Fibroblast of gingiva (primary cell): Measurements from ENCODE around the gene ARMH2.
"Not testable (repeated sequence)": the region's sequence is repeated elsewhere in the genome, so short reads cannot be mapped to it uniquely, and the experiment has no call there.

Source experiments
- DNase-seq: peaks from one replicate; pipeline ENCODE4 v3.0.0-alpha.2; 2011; ENCODE audit warnings: low read depth

ARMH2 gene

DNA sequence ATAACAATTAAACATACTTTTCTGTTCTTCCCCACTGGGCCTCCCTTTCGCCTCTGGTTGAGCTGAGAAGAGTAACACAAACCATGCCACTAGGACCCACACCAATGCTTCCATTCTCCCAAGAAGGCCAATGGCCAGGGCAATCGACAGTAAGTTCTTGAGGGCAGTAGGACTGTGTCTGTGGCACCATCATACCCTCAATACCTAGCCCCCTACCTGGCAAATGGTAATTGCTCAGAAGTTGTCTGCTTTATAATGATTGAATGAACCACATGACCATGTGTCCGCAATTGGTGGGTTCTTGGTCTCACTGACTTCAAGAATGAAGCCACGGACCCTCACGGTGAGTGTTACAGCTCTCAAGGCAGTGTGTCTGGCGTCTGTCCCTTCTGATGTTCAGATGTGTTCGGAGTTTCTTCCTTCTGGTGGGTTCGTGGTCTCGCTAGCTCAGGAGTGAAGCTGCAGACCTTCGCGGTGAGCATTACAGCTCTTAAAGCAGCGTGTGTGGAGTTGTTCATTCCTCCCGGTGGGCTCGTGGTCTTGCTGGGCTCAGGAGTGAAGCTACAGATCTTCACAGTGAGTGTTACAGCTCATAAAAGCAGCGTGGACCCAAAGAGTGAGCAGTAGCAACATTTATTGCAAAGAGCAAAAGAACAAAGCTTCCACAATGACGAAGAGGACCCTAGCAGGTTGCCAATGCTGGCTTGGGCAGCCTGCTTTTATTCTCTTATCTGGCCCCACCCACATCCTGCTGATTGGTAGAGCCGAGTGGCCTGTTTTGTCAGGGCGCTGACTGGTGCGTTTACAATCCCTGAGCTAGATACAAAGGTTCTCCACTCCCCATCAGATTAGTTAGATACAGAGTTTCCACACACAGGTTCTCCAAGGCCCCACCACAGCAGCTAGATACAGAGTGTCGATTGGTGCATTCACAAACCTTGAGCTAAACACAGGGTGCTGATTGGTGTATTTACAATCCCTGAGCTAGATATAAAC, 33.6 kb downstream of the ARMH2 start:
- DNase-seq: not testable (repeated sequence)

DNA sequence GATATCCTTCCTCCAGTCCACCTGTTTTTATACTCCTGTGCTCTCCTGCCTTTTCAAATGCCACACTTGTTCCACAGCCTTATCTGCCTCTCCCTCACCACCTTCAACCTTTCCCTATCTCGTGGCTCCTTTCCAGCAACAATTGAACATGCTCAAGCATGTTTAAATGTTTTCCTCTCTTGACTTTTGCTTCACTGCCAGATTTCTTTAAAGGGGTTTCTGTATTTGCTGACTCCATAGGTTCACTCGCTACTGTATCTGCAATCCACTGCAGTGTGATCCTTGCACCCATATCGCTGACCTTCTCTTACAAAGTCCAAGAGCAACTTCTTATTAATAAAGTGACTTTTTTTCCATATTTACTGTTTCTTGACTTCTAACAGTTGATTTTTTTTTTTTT, 35.1 kb downstream of the ARMH2 start:
- no peak for DNase-seq

DNA sequence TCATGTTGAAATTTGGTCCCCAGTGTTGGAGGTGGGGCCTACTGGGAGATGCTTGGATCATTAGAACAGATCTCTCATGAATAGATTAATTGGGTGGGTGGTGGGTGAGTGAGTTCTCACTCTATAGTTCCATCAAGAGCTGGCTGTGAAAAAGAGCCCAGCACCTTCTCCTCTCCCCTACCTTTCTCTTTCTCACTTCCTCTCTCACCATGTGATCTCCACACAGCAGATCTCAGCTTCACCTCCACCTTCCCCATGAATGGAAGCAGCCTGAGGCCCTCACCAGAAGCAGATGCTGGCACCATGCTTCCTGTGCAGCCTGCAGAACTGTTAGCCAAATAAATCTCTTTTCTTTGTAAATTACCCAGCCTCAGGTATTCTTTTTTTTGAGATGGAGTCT, 36.9 kb downstream of the ARMH2 start:
- no peak for DNase-seq

DNA sequence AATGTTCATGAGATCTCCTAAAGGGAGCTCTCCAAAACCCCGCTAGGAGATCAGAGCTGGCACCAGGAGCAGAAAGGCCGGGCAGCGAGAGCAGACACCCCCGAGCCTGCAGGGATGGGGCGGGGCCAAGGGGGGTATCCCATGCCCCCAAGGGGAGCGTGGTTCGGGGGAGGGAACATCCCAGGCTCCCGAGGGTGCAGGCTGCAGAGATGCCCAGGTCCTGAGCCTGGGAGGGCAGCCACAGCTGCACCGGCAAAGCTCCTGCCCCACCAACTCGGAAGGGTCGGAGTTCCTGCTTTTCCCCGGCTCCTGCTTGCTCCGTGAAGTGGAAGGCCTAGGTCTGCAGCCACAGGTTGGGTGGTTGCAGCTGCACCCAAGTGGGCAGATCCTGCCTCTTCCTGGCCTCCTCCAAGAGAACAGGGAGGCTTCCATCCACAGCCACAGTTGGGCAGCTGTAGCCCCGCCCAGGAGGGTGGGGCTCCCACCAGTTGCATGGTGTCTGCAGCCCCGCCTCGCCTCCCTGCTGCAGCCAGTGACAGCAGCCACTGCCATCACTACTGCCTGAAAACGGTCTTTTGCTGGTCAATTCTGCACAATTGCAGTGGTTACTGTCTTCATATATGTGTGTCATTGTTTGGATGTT, 37.4 kb downstream of the ARMH2 start:
- no peak for DNase-seq

DNA sequence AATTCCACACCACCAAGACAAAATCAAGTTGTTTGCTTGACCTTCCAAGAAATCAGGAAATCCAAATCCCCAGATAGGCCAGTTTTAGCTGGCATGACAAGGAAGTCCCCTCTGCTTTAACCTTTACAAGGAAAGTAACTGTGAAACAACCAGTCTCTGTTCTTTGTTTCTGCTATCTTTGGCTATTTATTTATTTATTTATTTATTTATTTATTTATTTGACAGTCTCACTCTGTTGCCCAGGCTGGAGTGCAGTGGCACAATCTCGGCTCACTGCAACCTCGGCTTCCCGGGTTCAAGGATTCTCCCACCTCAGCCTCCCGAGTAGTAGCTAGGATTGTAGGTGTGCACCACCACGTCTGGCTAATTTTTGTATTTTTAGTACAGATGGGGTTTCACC, 38.5 kb downstream of the ARMH2 start:
- no peak for DNase-seq

DNA sequence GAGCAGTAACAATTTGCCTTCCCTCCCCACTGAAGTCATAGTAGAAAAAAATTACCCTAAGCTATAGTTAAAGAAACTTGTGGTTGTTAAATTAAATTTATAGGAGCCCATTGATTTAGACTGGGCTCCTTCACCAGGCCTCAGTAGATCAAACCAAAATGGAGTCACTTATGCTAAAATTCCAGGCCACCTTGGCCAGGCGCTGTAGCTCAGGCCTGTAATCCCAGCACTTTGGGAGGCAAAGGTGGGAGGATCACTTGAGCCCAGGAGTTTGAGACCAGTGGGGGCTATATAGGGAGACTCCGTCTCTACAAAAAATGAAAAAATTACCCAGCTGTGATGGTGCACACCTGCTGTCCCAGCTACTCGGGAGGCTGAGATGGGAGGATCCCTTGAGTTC, 39.0 kb downstream of the ARMH2 start:
- no peak for DNase-seq

DNA sequence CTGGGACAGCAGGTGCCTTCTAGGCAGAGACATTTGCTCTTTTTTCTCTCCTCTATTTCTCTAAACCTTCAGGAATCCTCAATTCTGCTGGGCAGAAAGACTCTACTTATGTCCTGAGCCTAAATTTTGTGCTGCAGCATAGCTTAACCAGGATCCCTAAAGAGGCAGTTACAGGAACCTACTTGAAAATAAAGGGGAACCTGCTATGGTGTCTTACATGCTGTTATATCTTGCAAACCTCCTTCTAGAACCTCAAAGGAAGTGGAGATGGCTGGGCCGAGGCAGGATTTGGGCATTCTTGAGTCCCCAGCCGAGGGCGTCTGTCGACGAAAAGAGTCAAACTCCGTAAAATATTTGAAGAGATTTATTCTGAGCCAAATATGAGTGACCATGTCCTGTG, 41.1 kb downstream of the ARMH2 start:
- DNase-seq: no peak

DNA sequence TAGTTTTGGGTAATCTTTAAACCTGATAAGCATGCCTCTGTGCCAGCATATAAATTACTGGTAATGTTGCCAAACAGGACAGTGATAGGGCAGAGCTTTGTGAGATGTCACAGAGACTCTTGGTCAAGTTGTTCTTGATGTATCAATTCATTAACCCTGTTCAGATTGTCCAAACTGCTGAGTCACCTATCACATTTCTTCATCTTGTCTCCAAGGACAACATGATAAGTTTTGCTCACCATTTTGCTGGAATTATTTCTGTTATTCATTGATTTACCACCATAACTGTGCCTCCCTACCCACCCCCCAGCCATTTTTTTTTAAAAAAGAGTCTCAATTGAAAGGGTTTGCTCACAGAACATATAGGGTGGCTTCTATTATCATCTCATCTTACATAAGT, 43.4 kb downstream of the ARMH2 start:
- no peak for DNase-seq

DNA sequence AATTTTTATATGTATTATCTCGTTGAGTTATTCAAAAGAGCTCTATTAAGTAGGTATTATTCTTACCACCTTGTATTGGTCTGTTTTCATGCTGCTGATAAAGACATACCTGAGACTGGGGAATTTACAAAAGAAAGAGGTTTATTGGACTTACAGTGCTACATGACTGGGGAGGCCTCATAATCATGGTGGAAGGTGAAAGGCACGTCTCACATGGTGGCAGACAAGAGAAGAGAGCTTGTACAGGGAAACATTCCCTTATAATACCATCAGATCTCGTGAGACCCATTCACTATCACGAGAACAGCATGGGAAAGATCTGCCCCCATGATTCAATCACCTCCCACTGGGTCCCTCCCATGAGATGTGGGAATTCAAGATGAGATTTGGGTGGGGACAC, 44.3 kb downstream of the ARMH2 start:
- DNase-seq: not testable (repeated sequence)

DNA sequence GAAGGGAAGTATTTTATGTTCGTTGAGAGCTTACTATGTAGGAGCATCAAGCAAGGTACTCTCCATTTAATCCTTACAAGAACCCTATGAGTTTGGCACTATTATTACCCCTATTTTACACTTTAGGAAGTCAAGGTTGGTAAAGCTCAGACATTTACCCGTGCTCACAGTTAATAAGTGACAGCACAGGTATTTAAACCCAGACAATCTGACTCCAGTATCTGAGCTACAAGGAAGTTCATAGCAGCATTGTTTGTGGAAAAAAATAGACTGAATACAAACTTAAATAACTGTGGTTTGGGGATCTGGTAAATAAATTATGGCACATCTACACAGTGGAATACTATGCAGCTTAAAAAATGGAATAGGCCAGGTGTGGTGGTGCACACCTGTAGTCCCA, 45.2 kb downstream of the ARMH2 start:
- DNase-seq: no peak

DNA sequence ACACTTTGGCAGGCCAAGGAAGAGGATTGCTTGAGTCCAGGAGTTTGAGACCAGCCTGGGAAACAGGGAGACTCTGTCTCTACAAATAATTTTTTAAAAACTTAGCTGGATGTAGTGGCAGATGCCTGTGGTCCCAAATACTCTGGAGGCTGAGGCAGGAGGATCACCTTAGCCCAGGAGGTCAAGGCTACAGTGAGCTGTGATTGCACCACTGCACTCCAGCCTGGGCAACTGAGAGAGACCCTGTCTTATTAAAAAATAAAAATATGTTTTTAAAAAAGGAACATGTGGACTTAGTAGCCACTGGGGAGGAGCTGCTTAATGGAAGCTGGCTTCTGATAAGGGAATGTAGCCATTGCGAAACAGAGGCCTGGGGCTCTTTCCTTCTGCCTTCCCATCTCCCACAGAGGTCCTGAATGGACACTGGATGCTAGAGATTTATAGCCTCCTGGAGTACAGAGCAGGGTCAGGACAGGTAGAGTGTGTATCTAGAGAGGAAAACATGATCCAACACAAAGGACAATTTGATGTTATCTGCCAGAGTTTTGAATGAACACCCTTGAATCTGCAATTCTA, 45.7 kb downstream of the ARMH2 start:
- DNase-seq: no peak

DNA sequence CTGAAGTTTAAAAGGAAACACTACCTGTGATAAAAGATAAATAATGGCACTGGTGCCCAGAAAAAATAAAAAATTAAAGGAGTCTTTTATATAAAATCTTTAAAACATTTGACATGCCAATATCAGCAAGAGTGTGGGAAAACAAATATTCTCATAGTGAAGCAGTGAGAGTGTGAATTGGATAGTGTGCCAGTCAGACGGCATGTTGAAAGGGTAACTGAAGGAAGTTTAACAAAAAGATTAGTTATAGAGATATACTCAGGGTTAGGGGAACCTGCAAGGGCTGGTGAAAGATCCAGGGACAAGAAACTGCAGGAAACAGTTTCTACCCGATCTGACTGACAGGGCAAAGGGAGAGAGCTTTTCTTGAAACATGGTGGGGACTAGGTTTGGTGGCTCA, 46.2 kb downstream of the ARMH2 start:
- no peak for DNase-seq

DNA sequence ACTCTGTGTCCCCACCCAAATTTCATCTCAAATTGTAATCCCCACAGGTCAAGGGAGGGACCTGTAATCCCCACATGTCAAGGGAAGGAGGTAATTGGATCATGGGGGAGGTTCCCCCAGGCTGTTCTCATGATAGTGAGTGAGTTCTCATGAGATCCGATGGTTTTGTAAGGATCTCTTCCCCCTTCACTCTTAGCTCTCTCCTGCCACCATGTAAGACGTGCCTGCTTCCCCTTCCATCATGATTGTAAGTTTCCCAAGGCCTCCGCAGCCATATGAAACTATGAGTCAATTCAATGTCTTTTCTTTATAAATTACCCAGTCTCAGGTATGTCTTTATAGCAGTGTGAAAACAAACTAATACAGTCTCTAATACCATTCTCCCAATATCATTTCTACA, 47.8 kb downstream of the ARMH2 start:
- not testable (repeated sequence) for DNase-seq

DNA sequence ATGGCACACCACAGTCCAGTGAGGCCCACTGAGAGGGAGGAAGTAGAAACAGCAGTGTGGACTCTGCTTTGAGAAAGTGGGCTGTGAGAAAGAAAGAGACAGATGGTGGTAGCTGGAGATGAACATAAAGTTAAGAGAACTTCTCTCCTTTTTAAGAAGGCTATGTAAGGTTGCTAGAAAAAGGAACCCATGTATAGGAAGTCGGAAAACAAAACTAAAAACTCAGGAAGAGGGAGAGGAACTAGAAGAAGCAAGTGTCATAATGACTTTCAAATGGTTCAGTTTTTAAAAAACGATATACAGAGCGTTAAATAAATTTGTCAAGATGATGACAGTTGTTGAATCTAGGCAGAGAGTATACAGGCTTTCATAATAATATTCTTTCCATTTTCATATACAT, 49.4 kb downstream of the ARMH2 start:
- no peak for DNase-seq
